HEK293T (cell line): ENCODE measurements around the gene REXO4.

Experiments
- BHLHE40 ChIP-seq: fragments of 450-650 bp; IDR thresholded peaks from 2 replicates; pipeline ENCODE4 v1.6.1; 2016; ENCODE audit warnings: mild to moderate bottlenecking, moderate library complexity, borderline replicate concordance
- FOXA1 ChIP-seq: fragments of 450-650 bp; IDR thresholded peaks from 2 replicates; pipeline ENCODE4 v1.6.1; 2016; ENCODE audit warnings: mild to moderate bottlenecking
- HDGF ChIP-seq: fragments of 450-650 bp; IDR thresholded peaks from 2 replicates; pipeline ENCODE4 v1.6.1; 2017; ENCODE audit warnings: antibody characterized with exemption, borderline replicate concordance
- L3MBTL2 ChIP-seq: fragments of 450-650 bp; conservative IDR thresholded peaks from 2 replicates; pipeline ENCODE4 v1.6.1; 2016; ENCODE audit warnings: mild to moderate bottlenecking
- LEF1 ChIP-seq: fragments of 450-650 bp; IDR thresholded peaks from 2 replicates; pipeline ENCODE4 v1.6.1; 2017; ENCODE audit warnings: mild to moderate bottlenecking, borderline replicate concordance
- NFRKB ChIP-seq: fragments of 450-650 bp; IDR thresholded peaks from 2 replicates; pipeline ENCODE4 v1.6.1; 2016; ENCODE audit warnings: mild to moderate bottlenecking, moderate library complexity
- SUZ12 ChIP-seq: fragments of 450-650 bp; IDR thresholded peaks from 2 replicates; pipeline ENCODE4 v1.6.1; 2016; ENCODE audit warnings: mild to moderate bottlenecking
- TARDBP ChIP-seq: fragments of 450-650 bp; IDR thresholded peaks from 2 replicates; pipeline ENCODE4 v1.6.1; 2016
- ZNF384 ChIP-seq: fragments of 450-650 bp; IDR thresholded peaks from 2 replicates; pipeline ENCODE4 v1.6.1; 2016
- TF ChIP-seq, protein P1 (sequence below): fragments of 450-650 bp; IDR thresholded peaks from 2 replicates; pipeline ENCODE4 v1.6.1; 2016

GRCh38 chr9:133415170-133415569 lies 2.6 kb downstream of the REXO4 start:
- TF ChIP-seq ZNF384 = no peak
- TF ChIP-seq HDGF = no peak
- TF ChIP-seq BHLHE40 = no peak
- no peak for TF ChIP-seq L3MBTL2
- TF ChIP-seq, protein P1, sequence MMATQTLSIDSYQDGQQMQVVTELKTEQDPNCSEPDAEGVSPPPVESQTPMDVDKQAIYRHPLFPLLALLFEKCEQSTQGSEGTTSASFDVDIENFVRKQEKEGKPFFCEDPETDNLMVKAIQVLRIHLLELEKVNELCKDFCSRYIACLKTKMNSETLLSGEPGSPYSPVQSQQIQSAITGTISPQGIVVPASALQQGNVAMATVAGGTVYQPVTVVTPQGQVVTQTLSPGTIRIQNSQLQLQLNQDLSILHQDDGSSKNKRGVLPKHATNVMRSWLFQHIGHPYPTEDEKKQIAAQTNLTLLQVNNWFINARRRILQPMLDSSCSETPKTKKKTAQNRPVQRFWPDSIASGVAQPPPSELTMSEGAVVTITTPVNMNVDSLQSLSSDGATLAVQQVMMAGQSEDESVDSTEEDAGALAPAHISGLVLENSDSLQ = no peak
- TF ChIP-seq TARDBP = no peak
- no peak for TF ChIP-seq FOXA1
- TF ChIP-seq SUZ12 = no peak
- TF ChIP-seq LEF1 = no peak
- no peak for TF ChIP-seq NFRKB
